Inflammatory macrophage treated with lipopolysaccharide for 4 hours (primary cell): ENCODE data around the gene OSBPL7.

Source experiments
- DNase-seq: peaks from one replicate; pipeline ENCODE4 v3.0.0-alpha.2; 2020

OSBPL7 gene, protein sequence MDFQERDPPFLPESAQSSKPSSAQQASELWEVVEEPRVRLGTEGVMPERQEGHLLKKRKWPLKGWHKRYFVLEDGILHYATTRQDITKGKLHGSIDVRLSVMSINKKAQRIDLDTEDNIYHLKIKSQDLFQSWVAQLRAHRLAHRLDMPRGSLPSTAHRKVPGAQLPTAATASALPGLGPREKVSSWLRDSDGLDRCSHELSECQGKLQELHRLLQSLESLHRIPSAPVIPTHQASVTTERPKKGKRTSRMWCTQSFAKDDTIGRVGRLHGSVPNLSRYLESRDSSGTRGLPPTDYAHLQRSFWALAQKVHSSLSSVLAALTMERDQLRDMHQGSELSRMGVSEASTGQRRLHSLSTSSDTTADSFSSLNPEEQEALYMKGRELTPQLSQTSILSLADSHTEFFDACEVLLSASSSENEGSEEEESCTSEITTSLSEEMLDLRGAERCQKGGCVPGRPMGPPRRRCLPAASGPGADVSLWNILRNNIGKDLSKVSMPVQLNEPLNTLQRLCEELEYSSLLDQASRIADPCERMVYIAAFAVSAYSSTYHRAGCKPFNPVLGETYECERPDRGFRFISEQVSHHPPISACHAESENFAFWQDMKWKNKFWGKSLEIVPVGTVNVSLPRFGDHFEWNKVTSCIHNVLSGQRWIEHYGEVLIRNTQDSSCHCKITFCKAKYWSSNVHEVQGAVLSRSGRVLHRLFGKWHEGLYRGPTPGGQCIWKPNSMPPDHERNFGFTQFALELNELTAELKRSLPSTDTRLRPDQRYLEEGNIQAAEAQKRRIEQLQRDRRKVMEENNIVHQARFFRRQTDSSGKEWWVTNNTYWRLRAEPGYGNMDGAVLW

GRCh38 chr17:47821424-47822391, at the start of gene OSBPL7:
Gene OSBPL7, minus strand, starts transcription at chr17:47821794. Its CDS starts 1,516 bp downstream, at chr17:47820278.
- DNase-seq, result peak; percentile 67

GRCh38 chr17:47871048-47871447, 49.5 kb upstream of the OSBPL7 start:
- DNase-seq, result no peak

GRCh38 chr17:47870056-47870455, 48.5 kb upstream of the OSBPL7 start:
- DNase-seq, result no peak

DNA sequence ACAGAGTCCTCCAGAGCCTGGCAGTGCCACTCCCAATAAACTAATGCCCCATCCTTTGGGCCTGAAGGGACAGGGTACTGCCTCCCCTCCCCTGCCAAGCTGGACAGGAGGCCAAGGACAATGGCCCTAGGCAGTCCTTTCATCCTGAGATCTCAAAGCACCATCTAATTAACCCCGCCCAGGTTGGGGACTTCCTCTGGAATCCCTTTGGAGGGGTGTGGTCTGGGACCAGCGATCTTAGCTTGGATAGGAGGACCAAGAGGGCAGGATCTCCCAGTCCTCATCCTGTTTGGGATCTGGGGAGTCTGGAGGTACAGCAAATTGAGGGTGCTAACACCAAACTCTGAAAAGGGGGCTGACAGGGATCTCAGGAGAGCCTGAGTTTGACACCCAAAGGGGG, 47.5 kb upstream of the OSBPL7 start:
- no peak for DNase-seq

DNA sequence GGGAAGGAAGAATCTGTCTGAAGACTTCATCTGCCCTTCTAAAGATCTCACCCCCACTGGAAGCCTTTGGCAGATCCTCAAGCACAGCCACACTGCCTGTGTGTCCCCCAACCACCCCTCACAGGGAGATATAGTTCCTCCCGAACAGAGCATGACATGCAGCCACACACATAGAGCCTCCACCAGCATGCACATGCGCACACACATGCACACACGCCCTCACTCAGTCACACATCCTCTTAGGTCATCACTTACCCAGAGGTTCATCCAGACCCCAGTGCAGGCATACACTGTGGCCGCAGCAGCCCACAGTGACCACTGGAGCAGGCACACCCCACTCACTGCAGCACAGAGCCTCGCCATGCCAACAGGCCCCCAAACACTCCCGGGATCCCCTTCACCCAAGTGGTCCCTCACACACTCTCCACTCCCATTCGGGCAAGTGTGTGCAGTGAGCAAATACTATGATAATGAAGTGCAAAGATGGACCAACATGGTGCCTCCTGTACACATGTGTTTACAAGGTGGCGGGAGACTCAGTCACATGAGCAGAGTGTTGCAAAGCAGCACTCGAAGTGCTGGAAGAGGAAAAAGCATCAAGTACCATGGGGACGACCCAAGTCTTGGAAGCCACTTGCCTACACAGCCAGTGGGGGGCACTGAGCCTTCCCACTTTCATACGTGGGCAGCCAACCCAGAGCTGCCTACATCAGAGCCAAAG, 46.4 kb upstream of the OSBPL7 start:
- DNase-seq, result no peak

DNA sequence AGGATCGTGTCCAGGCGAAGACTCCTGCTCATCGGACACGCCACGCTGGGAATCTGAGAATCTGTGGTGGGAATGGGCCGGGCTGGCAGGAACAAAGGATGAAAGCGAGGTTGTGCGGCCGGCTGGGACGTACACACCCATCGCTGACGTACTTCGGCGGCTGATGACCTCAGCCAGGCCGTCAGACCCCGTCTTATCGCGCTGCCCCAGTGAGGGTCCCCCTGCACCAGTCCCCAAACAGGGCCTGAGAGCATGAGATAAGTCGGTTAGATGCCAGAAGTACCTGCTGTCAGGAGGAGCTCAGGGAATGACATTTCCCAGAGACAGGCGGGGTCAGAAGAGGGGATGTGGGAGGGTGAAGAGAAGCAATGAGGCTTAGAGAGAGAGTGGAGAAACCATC, 45.3 kb upstream of the OSBPL7 start:
- no peak for DNase-seq

- no peak for DNase-seq
These were observed 43.2 kb upstream of the OSBPL7 start for GRCh38 chr17:47864791-47865216.

GRCh38 chr17:47862621-47863440, 41.2 kb upstream of the OSBPL7 start:
- no peak for DNase-seq

DNA sequence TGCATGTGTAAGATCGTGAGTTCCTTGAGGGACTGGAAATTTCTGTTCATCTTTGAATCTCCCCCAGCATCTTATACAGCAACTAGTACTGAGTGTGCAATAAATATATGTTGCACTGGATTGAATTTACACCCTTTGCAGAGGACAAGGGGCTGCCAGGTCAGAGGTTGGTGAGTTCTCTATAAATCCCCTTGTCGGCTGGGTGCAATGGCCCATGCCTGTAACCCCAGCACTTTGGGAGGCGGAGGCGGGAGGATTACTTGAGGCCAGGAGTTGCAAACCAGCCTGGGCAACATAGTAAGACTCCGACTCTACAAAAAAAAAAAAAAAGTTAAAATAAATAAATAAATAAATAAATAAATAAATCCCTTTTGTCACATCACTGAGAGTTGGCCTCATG, 38.8 kb upstream of the OSBPL7 start:
- DNase-seq, result no peak

- no peak for DNase-seq
These were observed 36.2 kb upstream of the OSBPL7 start for GRCh38 chr17:47857551-47858455.

DNA sequence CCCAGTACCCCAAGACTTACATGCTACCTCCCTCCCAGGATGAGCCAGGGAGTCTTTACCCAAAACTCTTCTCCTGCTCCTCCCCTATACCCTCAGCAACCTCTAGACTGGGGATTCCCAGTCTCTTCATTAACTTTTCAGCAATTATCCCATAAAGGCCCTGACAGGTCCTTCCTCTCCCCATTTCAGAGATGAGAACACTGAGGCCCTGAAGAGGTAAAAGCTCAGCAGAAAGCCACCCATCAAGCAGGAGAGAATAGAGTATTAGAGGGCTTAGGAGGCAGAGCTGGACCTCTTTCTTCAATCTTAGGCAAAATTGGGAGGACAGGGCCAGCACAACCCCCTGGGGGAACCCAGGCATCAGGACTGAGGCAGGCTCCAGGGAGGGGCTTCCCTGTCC, 35.2 kb upstream of the OSBPL7 start:
- DNase-seq, result no peak

DNA sequence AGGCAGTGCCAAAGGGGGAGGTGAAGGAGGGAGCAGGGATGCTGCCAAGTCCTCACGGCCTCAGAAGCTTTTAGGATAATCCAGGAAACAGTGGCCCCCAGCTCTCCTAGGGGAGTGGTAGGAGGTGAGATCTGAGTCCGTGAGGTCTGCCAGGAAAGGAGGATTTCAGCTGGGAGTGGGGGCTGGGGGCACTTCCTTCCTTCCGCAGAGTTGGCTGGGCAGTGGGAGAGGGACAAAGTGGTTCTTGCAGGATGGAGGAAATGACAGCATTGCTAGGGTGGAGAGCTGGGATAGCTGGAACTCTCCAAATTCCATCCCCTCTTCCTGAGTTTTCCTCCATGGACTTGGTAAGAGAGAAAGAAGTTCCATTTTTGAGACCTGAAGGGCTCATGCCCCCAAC, 34.1 kb upstream of the OSBPL7 start:
- no peak for DNase-seq

GRCh38 chr17:47853616-47854015, 32.0 kb upstream of the OSBPL7 start:
- no peak for DNase-seq

DNA sequence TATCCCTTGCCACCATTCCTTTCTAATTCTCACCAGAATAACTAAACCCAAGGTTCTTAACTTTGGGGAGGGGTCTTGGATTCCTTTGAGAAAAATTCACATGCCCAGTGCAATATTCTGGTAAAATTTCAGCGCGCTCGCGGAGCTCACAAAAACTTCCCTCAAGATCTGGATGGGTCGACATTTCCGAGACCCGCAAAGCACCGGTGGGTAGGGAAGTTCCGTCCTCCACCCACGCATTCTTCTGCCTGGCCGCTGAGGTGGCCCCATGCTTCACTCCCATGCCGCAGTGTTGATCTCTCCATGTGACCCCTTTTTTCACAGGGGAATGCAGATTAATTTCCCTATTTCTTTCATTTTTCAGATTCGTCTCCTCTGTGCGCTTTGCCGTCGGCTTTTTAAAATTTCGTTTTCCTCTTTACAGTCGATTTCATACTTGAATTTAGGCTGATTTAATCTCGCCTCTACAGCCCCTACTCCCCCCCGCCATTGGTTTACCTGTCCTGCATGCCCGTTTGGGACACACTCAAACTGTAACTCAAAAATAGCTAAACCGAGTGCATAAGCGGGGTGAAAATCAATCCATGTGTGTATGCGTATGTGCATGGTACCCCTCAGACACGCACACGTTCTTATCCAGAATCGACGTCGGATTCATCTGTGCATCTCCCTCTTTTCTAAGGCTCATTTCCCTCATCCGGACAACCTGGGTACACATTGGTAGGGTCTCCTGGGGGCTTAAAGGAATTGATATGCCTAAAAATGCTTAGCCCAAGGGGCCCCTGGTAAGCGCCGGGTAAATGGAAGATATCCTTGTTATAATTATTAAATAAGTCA, 30.7 kb upstream of the OSBPL7 start:
- peak; percentile 44 for DNase-seq

DNA sequence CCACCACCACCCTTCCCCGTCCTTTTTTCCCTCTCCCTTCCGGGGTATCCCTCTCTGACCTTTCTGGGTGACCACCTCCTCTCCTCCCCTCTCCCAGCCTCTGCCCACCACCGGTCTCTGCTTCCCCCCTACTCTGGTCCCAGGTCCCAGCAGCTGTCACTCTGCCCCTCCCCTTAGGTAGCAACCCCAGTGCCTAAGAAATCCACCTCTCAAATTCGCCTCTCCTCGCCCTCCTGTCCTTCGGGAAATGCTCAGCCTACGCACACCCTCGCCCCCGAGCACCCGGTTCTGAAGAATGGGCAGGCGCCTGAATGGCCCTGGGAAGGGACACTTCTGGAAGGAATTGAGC, 30.1 kb upstream of the OSBPL7 start:
- DNase-seq, result no peak

DNA sequence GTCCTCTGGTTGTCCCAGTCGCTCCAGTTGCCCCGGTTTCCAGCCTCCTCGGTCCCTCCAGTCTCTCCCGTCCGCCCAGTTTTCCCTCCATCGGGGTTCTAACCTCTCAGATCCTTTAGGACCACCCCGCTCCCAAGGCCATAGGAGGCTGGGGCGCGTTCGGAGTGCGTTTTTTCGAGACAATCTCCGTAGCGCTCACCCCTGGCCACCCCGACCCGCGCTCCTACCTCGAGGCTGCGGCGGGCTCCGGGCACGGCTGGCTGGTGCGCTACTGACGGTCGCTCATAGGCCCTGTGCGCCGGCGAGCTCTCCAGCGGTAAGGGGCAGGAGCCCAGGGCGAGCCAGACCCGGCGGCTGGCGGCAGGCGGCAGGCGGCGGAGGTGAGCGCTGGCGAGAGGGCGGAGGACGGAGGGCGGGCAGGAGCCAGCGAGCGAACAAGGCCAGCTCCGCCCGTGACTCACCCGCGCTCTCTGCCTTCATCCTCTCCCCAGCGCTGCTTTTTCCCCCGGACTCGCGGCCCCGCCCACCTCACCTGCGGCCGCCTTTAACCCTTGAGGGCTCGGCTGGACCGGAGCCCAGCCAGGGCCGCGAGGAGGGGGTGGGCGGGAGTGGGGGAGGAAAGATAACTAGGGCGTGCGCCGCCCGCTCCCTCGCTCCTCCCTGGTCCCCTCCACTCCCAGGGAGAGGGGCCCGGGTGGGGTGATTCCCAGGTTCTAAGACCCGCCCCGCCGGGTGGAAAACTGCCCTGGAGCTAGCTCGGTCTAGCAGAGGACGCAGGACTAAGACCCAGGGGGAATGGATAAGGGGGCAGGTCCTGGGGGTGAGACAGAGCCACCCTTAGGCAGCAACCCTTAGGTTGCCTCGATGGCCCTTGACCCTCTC, 29.3 kb upstream of the OSBPL7 start, which contains the start of gene SP6:
Gene SP6 (minus strand): TSS at position 472 of the 882 bp plus-strand sequence. CDS start 2,734 bp downstream, outside the sequence.
- no peak for DNase-seq

DNA sequence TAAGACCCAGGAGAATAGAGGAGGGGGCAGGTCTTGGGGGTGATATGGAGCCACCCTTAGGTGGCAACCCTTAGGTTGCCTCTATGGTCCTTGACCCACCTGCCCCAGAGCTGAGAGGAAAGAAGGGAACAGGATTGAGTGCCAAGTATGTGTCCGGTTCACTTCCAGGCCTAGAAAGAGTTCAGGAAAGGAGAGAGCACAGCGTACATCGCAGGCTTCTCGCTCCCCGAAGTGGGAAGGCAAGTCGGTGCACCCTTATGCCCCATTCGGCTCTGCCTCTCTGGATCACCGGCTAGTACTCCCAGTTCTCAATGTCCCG, 28.7 kb upstream of the OSBPL7 start:
- no peak for DNase-seq

- no peak for DNase-seq
These were observed 26.6 kb upstream of the OSBPL7 start for GRCh38 chr17:47848198-47848513.
